SK-N-SH (cell line): ENCODE data around the gene SUV39H2.

ENCODE experiments used
- CTCF ChIP-seq: fragments of 200-600 bp; sonication (generic); IDR thresholded peaks from 2 replicates; pipeline ENCODE4 v1.6.1; 2017; ENCODE audit warnings: antibody characterized with exemption, mild to moderate bottlenecking, moderate library complexity
- EP300 ChIP-seq, 2 experiments: IDR thresholded peaks; 2 replicates each; pipeline versions ENCODE4 v1.4.0 to v1.6.1; 2012; ENCODE audit warnings: borderline replicate concordance in 1 of 2, low read depth in 1 of 2, low read length in 1 of 2
- EZH2phosphoT487 ChIP-seq: fragments of 200-600 bp; sonication (generic); IDR thresholded peaks from 2 replicates; pipeline ENCODE4 v1.6.1; 2017; ENCODE audit warnings: low read depth, mixed run types, mild to moderate bottlenecking, antibody characterized with exemption, moderate library complexity, borderline replicate concordance
- MEF2A ChIP-seq: IDR thresholded peaks from 2 replicates; pipeline ENCODE4 v1.4.0; 2012; ENCODE audit warnings: low read depth, borderline replicate concordance
- MXI1 ChIP-seq: IDR thresholded peaks from 2 replicates; pipeline ENCODE4 v1.6.1; 2012; ENCODE audit warnings: mild to moderate bottlenecking, low read depth, low read length, improper control_type of control experiment
- RFX5 ChIP-seq: IDR thresholded peaks from 2 replicates; pipeline ENCODE4 v1.6.1; 2012; ENCODE audit warnings: mild to moderate bottlenecking, improper control_type of control experiment, low read length
- SIN3A ChIP-seq: IDR thresholded peaks from 2 replicates; pipeline ENCODE4 v1.6.1; 2012; ENCODE audit warnings: low read depth, mild to moderate bottlenecking, low read length, moderate library complexity, borderline replicate concordance
- TAF1 ChIP-seq: IDR thresholded peaks from 2 replicates; pipeline ENCODE4 v1.6.1; 2012; ENCODE audit warnings: low read depth, mild to moderate bottlenecking, low read length, moderate library complexity, borderline replicate concordance
- TCF12 ChIP-seq: IDR thresholded peaks from 2 replicates; pipeline ENCODE4 v1.4.0; 2012
- USF2 ChIP-seq: fragments of 150-350 bp; IDR thresholded peaks from 2 replicates; pipeline ENCODE4 v1.6.1; 2017; ENCODE audit warnings: antibody characterized with exemption, low read length, low read depth, borderline replicate concordance

- TF ChIP-seq MXI1 (no peak), EZH2phosphoT487 (no peak), CTCF (no peak), TCF12 (no peak), EP300 (IDR thresholded peaks at IDR 0.05; ENCODE audit: borderline replicate concordance in 1 of 2, low read depth in 1 of 2, low read length in 1 of 2) (no peak), TAF1 (no peak), MEF2A (no peak), SIN3A (no peak), RFX5 (no peak), USF2 (no peak)
Measured at GRCh38 chr10:14924013-14924412, 45.3 kb downstream of the SUV39H2 start.
